KMS-11 (cell line): ENCODE data around the gene TENT5A.
"Not testable (repeated sequence)": the region's sequence is repeated elsewhere in the genome, so short reads cannot be mapped to it uniquely, and the experiment has no call there.

Experiments
- H2AFZ ChIP-seq: fragments of 200-600 bp; sonication (generic); 2 replicates; pipeline ENCODE4 v1.6.1; 2016; ENCODE audit warnings: antibody characterized with exemption, mixed run types, low read depth
- H3K27ac ChIP-seq: fragments of 200-600 bp; sonication (generic); 2 replicates; pipeline ENCODE4 v1.6.1; 2016; ENCODE audit warnings: mild to moderate bottlenecking, mixed run types
- H3K27me3 ChIP-seq: fragments of 200-600 bp; sonication (generic); 2 replicates; pipeline ENCODE4 v1.6.1; 2017; ENCODE audit warnings: mild to moderate bottlenecking, low read depth, mixed run types, moderate library complexity; ENCODE audit not compliant: insufficient read depth
- H3K36me3 ChIP-seq: fragments of 200-600 bp; sonication (generic); 2 replicates; pipeline ENCODE4 v1.6.1; 2017; ENCODE audit warnings: mild to moderate bottlenecking, mixed run types; ENCODE audit not compliant: insufficient read depth
- H3K4me1 ChIP-seq: fragments of 200-600 bp; sonication (generic); 2 replicates; pipeline ENCODE4 v1.6.1; 2016; ENCODE audit warnings: mild to moderate bottlenecking, low read depth, mixed run types; ENCODE audit not compliant: poor library complexity, severe bottlenecking
- H3K4me2 ChIP-seq: fragments of 200-600 bp; sonication (generic); 2 replicates; pipeline ENCODE4 v1.7.0; 2016; ENCODE audit warnings: mild to moderate bottlenecking, mixed run types
- H3K4me3 ChIP-seq: fragments of 200-600 bp; sonication (generic); IDR thresholded peaks from 2 replicates; pipeline ENCODE4 v1.6.1; 2017; ENCODE audit warnings: low read depth, low read length, mixed read lengths; ENCODE audit not compliant: insufficient read depth
- H3K79me2 ChIP-seq: fragments of 200-600 bp; sonication (generic); 2 replicates; pipeline ENCODE4 v1.6.1; 2016; ENCODE audit warnings: low read depth, mixed run types; ENCODE audit not compliant: insufficient read depth
- H3K9ac ChIP-seq: fragments of 200-600 bp; sonication (generic); 2 replicates; pipeline ENCODE4 v1.6.1; 2016; ENCODE audit warnings: mild to moderate bottlenecking, mixed run types
- H4K20me1 ChIP-seq: fragments of 200-600 bp; sonication (generic); 2 replicates; pipeline ENCODE4 v1.6.1; 2016; ENCODE audit warnings: mild to moderate bottlenecking, mixed run types; ENCODE audit not compliant: insufficient read depth
- CTCF ChIP-seq: fragments of 200-600 bp; sonication (generic); conservative IDR thresholded peaks from 2 replicates; pipeline ENCODE4 v1.6.1; 2017; ENCODE audit warnings: low read depth, mild to moderate bottlenecking, antibody characterized with exemption, low read length, moderate library complexity, mixed read lengths

Gene TENT5A

GRCh38 chr6:81748994-81749393 is 3.5 kb downstream of the TENT5A start:
- Histone ChIP-seq H3K27ac (no peak overlapping the region), H3K4me3 (no peak overlapping the region), H3K36me3 (no peaks in the 10 kb centered on the region), H2AFZ (no peak overlapping the region), H3K9ac (no peak overlapping the region), H4K20me1 (no peaks in the 10 kb centered on the region), H3K79me2 (no peaks in the 10 kb centered on the region), H3K27me3 (no peaks in the 10 kb centered on the region), H3K4me1 (no peaks in the 10 kb centered on the region), H3K4me2 (no peak overlapping the region)
- TF ChIP-seq CTCF, result no peak

- Histone ChIP-seq H3K27ac (no peak overlapping the region), H3K4me3 (no peak overlapping the region), H3K9ac (no peak overlapping the region), H4K20me1 (no peaks in the 10 kb centered on the region), H3K36me3 (no peaks in the 10 kb centered on the region), H2AFZ (no peak overlapping the region), H3K4me1 (no peaks in the 10 kb centered on the region), H3K4me2 (no peak overlapping the region), H3K79me2 (no peaks in the 10 kb centered on the region), H3K27me3 (no peaks in the 10 kb centered on the region)
- TF ChIP-seq CTCF, result no peak
Measured at GRCh38 chr6:81747327-81747726, 5.2 kb downstream of the TENT5A start.

GRCh38 chr6:81744131-81744530 is 8.3 kb downstream of the TENT5A start:
- Histone ChIP-seq H3K4me2 (no peak overlapping the region), H3K4me3 (no peak overlapping the region), H4K20me1 (no peaks in the 10 kb centered on the region), H3K9ac (no peak overlapping the region), H3K4me1 (no peaks in the 10 kb centered on the region), H3K27me3 (no peaks in the 10 kb centered on the region), H3K36me3 (no peaks in the 10 kb centered on the region), H2AFZ (no peak overlapping the region), H3K79me2 (no peaks in the 10 kb centered on the region), H3K27ac (no peak overlapping the region)
- TF ChIP-seq CTCF, result no peak

GRCh38 chr6:81743649-81744048 is 8.8 kb downstream of the TENT5A start:
- Histone ChIP-seq H4K20me1 (no peaks in the 10 kb centered on the region), H2AFZ (no peak overlapping the region), H3K9ac (no peak overlapping the region), H3K4me3 (no peak overlapping the region), H3K36me3 (no peaks in the 10 kb centered on the region), H3K27me3 (no peaks in the 10 kb centered on the region), H3K79me2 (no peaks in the 10 kb centered on the region), H3K4me2 (no peak overlapping the region), H3K27ac (no peak overlapping the region), H3K4me1 (no peaks in the 10 kb centered on the region)
- TF ChIP-seq CTCF, result no peak

- TF ChIP-seq CTCF, result no peak
- Histone ChIP-seq H3K4me1 (no peaks in the 10 kb centered on the region), H3K36me3 (no peaks in the 10 kb centered on the region), H3K79me2 (no peaks in the 10 kb centered on the region), H3K27me3 (no peaks in the 10 kb centered on the region), H3K4me3 (no peak overlapping the region), H2AFZ (no peak overlapping the region), H3K27ac (no peak overlapping the region), H4K20me1 (no peaks in the 10 kb centered on the region), H3K9ac (no peak overlapping the region), H3K4me2 (no peak overlapping the region)
Measured at GRCh38 chr6:81741689-81742088, 10.8 kb downstream of the TENT5A start.

- H3K4me3 ChIP-seq, H3K27me3 ChIP-seq, H3K4me1 ChIP-seq, H3K79me2 ChIP-seq, H3K27ac ChIP-seq, H3K36me3 ChIP-seq, H3K4me2 ChIP-seq, H2AFZ ChIP-seq, H4K20me1 ChIP-seq, H3K9ac ChIP-seq: not testable (repeated sequence)
Measured at GRCh38 chr6:81740591-81740990, 11.9 kb downstream of the TENT5A start.
